ENCODE results near the gene FADS2. TPM values are rescaled to one million over a fixed set of nuclear protein-coding genes. Genes with fewer than 3 reads are reported as not detected.

The FADS2 gene
- 208 and 219 TPM in 2 replicates for total RNA-seq

DNA sequence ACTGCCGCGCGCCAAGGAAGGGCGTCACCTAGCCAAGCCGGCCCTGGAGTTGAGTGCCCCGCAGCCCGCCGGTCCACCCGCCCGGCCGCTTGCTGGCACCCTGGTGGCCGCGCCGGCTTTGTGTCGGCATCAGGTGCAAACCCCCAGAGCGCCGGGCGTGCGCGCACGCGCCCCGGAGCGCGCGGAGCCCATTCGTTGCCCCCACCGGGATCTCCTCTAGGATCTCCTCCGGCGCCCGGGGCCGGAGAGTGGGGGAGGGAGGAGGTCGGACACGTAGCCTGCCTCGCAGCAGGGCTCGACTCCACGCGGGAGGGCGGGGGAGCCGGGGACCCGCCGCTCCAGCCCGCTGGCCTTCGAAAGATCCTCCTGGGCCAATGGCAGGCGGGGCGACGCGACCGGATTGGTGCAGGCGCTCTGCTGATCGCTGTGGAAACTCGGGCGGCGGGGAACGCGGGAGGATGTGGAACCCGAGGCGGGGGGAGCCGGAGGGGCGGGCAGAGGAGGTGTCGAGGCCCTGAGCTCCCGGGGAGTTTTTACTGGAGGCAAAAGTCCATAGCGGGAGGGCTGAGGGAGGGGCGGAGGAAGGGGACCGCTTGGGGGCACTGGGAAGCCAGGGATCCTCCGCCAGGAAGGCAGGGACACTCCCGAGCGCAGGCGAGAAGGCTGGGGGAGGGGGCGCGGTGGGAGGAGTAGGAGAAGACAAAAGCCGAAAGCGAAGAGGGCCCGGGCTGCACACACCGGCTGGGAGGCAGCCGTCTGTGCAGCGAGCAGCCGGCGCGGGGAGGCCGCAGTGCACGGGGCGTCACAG lies at the start of gene FADS2:
Gene FADS2 (plus strand): TSS at position 730 of the 808 bp plus-strand sequence. CDS start 91 bp downstream, outside the sequence.
- no peak for DNase-seq (ENCODE audit: extremely low read depth, low read depth, low spot score)

DNA sequence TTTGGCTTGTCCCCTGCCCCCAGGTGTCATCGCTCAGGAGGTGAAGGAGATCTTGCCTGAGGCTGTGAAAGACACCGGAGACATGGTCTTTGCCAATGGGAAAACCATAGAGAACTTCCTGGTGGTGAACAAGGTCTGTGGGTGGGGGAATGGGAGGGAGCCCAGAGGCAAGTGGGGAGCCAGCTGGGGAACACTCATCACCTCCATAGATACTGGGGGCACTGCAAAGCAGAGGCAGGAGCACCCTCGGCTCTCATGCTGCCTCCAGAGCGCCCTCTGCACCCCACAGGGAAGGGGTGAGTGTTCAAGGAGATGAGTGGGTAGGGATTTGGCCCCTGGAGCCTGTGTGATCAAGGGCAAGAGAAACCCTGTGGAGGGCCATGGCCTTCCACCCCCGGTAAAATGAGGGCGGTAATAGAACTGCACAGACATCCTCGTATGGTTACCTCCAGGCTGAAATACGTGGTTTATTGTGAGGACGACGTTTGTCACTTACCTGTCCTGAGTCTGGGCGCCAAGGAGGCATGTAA lies 49.7 kb upstream of the FADS2 start:
- no peak for DNase-seq (ENCODE audit: extremely low read depth, low read depth, low spot score)

DNA sequence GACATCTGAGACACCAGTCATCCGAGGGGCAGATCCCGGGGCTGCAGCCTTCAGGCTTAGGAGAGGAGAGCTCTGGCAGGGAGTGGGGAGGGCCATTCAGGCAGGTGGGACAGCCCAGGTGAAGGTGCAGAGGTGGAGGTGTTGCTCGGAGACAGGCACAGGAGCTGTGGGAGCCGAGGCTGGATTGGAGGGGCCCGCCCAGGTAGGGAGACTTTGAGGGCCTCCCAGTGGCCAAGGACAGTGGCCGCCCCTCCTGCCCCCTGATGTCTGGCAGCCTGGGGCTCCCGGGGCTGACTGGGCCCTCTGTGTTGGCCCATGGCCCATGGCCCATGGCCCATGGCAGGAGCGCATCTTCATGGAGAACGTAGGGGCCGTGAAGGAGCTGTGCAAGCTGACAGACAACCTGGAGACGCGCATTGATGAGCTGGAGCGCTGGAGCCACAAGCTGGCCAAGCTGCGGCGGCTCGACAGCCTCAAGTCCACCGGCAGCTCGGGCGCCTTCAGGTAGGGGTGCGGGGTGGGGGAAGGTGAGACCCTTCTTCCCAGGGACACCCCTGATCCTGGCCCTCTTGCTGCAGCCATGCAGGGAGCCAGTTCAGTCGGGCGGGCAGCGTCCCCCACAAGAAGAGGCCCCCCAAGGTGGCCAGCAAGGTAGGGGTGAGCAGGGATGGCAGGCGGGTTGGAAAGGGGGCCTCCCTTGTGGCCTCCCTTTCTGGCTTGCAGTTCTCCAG lies 49.0 kb upstream of the FADS2 start:
- DNase-seq (ENCODE audit: extremely low read depth, low read depth, low spot score): no peak

DNA sequence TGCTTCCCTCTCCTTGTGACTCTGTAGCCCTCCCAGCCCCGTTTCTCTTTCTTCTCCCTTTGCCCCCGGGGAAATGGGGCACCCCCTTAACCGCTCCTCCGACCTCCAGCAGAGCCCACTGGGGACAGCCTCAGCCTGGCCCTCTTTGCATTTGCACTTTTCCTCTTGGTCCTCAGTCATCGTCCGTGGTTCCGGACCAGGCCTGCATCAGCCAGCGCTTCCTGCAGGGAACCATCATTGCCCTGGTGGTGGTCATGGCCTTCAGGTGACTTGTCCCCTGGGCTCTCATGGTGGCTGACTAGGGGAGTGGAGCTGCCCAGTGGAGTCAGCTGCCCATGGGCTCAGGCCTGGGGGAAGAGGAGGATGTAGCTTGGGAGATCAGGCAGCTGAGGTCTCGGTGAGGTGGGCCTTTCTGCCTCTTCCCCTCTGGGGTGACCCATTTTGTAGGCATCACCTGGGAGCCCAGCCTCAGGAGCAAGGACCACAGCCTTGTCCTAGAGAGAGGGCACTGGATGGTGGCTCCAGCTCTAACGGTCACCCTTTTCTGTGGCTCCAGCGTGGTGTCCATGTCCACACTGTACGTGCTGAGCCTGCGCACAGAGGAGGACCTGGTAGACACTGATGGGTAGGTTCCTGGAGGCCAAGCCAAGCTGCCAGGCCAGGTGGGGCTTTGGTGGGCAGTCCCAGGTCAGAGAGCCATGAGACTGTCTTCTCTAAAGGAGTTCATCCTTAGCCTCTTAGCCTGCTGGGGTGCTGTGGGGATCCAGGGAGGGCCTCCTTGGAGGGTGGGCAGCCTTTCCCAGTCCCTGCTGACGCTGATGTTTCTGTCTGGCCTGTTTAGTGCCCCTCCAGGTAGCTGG lies 48.2 kb upstream of the FADS2 start:
- no peak for DNase-seq (ENCODE audit: extremely low read depth, low read depth, low spot score)

DNA sequence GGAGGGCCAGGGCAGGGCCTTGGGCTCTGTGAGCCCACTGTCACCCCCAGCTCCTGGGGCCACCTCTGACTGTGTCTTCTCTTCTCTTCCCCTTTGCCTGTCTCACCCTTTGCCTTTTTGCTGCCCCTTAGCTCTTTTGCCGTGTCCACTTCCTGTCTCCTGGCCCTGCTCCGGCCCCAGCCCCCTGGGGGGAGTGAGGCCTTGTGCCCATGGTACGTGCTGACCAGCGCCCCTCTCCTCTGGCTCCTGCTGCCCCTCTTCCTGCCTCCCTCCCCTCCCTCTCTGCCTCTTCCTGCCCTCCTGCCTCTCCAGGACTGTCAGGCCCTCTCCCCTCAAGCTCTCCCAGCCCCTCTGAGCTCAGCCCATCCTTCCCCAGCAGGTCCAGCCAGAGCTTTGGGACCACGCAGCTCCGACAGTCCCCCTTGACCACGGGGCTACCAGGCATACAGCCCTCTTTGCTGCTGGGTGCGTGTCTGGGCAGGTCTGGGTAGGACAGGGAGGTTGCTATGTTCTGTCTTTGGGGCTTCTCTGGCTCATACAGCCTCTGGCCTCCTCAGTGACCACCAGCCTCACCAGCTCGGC lies 47.4 kb upstream of the FADS2 start:
- DNase-seq (ENCODE audit: extremely low read depth, low read depth, low spot score): no peak

DNA sequence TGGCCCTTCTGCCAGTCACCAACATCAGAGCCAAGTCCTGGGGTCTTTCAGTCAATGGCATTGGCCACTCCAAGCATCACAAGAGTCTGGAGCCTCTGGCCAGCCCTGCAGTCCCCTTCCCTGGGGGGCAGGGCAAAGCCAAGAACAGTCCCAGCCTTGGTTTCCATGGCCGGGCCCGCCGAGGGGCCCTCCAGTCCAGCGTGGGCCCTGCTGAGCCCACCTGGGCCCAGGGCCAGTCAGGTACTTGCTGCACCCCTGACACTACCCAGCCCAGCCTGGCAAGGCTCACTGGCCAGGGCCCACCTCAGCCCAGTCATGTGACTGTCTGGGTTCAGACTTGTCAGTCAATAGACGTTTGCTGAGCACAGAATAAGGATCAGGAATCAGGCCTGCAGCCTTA lies 46.5 kb upstream of the FADS2 start:
- no peak for DNase-seq (ENCODE audit: extremely low read depth, low read depth, low spot score)

DNA sequence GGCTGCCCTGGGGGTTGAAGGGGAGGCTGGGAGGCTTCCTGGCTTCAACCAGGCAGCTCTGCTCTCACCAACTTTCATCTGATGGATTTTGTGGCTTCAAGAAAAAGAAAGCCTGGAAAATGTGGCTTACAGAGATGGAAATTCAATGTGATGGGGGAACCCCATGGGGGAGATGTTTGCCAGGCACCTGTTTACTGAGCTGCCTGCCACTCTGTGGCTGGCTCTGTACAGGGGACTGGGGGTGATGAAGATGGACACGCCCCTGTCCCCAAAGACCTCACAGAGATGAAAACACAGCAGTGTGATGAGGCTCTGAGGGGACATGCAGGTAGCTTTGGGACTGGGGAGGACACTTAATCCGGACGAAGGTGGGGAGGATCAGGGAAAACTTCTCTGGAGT lies 45.8 kb upstream of the FADS2 start:
- DNase-seq (ENCODE audit: extremely low read depth, low read depth, low spot score): no peak

DNA sequence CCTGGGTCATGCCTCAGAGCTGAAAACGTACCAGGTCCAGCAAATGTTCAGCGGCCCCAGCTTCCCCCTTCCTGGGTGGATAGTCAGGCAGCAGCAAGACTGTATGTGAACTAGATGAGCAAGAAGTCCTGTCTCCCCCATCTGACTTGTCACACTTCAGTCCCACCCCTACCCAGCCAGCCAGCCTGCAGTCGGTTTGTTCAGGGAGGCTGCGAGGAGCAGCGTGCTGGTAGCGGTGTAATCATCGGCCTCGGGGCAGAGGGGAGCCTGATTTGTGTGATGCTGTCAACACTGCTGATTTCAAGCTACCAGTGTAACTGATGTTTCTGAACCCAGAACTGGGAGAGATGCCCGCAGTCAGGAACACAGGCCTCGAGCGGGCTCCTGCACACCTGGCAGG lies 45.3 kb upstream of the FADS2 start:
- no peak for DNase-seq (ENCODE audit: extremely low read depth, low read depth, low spot score)

DNA sequence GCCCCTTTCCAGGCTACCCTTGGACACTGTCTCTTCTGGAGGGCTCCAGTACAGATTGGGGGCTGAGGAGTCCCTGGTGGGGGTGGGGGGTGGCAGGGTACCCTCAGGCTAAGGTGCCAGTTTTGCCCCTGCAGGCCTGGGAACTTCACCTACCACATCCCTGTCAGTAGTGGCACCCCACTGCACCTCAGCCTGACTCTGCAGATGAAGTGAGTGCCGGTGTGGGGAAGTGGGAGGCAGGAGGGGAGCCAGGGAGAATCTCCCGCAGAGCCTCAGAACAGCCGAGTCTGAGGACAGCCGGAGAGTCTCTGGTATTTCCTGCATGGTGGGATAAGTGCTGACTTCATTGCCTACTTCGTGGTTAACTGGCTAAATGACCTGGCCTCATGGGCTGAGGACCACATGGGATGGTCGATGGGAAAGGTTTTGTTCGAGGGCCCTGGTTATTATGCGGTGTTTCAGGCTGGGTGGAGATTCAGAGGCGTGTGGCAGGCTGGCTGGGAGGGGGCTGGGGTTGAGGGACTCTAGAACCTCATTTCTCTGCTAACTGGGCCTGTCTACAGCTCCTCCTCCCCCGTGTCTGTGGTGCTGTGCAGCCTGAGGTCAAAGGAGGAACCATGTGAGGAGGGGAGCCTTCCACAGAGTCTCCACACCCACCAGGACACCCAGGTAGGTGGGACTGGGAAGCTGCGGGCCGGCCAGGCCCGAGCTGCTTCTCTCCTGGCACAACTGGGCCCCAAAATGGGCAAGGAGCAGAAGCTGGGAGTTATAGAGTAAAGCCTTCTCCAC lies 44.2 kb upstream of the FADS2 start:
- no peak for DNase-seq (ENCODE audit: extremely low read depth, low read depth, low spot score)

DNA sequence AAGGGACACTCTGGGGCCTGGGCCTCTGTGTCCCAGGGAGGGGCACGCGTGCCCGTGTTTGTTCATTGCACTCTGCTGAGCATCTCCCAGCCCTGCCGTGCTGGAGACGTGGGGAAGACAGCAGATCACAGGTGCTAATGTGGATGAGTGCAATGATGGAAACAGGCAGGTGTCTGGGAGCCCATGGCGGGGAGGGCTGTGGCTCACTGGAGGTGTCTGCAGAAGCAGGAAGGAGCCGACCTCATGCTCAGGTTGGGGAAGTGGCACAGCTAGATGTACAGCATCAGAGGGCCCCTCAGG lies 43.6 kb upstream of the FADS2 start:
- no peak for DNase-seq (ENCODE audit: extremely low read depth, low read depth, low spot score)

DNA sequence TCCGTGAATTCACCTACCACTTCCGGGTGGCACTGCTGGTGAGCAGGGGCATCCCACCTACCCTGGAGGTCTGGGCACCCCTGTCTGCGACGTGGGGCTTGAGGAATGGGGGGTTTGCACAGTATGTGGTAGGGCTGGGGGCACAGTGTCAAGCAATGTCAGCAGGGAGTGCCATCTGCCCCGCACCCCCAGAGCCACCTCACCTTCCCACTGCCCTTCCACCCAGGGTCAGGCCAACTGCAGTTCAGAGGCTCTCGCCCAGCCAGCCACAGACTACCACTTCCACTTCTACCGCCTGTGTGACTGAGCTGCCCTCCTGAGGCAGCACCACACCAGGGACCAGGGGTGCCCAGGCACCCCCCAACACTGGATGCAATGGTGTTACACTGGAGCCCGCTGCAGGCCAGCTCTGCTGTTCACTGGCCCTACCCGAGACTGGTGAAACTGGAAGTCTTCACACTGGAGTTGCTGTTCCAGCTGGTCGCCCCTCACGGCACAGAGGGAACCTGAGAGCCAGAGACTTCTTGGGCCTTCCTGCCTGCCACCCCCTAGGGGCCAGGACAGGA lies 42.2 kb upstream of the FADS2 start:
- no peak for DNase-seq (ENCODE audit: extremely low read depth, low read depth, low spot score)

DNA sequence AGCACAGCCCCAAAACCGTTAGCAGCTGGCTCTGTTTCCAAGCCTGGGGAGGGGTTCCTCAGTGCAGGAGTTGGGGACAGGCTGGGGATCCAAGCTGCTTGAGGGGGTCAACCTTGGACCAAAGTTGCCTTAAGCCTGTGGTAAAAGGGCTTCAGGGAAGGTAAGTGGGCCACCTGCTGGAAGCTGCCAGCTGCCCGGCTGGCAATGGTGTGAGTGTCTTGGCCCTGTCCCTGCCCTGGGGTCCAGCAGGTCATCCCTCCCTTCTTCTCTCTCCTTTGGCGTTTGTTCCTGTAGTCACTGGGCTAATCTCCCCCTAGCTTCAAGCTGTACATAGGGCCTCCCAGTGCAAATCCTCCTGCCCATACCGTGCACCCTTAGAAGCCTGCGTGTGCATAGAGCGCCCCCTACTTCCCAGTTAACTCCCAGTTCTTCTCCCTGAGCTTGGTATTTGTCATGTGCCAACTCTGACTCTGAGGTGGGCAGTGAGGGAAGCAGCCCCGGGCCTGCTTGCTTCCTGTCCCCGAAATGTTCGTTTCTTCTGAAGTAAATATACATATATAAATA lies 40.1 kb upstream of the FADS2 start:
- DNase-seq (ENCODE audit: extremely low read depth, low read depth, low spot score): no peak

DNA sequence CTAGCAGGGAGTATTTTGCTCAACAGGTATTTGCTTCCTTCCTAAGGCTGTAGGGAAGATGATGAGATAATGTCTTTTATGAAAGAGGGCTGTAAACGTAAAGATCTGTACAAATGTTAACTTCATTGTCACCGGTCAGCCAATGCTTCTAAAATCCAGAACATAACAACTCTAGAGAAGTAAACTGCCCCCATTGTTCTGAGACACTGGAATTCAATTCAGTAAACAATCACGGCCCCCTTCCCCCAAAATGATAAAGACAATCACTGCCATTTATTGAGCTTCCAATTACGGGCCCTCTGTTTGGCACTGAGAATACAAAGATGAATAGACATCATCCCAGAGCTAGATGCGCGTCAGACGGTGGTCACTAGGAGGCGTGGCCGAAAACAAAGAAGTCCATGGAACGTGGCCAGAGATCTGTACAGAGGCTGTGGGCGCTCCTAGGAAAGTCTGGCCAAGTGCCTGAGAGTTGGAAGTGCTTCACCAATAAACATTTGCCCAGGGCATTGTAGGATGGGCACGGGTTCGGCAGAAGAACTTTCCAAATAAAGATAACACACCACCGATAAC lies 36.3 kb upstream of the FADS2 start:
- DNase-seq (ENCODE audit: extremely low read depth, low read depth, low spot score): peak; percentile 76

DNA sequence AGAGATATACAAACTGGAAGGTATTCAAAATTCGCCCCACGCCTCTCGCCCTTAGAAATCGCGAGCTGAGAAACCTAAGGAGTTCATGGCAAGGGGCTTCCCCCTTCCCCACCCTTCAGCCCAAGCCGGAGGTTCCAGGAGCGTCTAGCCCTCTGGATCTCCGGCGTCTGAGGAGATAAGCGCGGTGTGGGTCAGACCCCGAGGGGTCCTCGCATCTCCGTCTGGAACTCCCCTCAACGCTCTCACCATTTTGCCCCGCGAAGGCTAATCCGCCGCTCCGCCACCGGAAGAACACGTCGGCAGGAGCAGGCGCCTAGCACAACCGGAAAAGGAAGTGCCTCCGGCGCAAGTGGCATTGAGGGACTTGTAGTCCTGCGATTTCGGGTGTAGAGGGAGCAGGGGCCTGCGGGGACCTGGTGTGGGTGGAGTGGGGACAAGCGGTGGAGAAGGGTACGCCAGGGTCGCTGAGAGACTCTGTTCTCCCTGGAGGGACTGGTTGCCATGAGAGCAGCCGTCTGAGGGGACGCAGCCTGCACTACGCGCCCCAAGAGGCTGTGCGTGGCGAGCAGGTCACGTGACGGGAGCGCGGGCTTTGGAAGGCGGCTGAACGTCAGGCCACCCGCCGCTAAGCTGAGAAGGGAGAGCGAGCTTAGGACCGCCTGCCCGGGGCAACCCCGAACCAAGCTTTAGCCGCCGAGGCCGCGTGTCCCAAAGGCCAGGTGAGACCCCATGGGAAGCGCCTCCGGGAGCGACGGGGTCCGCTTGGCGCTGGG lies 35.6 kb upstream of the FADS2 start, which contains the start of the genes FEN1 and TMEM258:
Gene FEN1 (plus strand): TSS at position 602 of the 773 bp plus-strand sequence. CDS start 2,451 bp downstream, outside the sequence.
Gene TMEM258 (minus strand): TSS at position 290 of the 773 bp plus-strand sequence. CDS start 41 bp downstream, at position 249.
- peak; percentile 78 for DNase-seq (ENCODE audit: extremely low read depth, low read depth, low spot score)

DNA sequence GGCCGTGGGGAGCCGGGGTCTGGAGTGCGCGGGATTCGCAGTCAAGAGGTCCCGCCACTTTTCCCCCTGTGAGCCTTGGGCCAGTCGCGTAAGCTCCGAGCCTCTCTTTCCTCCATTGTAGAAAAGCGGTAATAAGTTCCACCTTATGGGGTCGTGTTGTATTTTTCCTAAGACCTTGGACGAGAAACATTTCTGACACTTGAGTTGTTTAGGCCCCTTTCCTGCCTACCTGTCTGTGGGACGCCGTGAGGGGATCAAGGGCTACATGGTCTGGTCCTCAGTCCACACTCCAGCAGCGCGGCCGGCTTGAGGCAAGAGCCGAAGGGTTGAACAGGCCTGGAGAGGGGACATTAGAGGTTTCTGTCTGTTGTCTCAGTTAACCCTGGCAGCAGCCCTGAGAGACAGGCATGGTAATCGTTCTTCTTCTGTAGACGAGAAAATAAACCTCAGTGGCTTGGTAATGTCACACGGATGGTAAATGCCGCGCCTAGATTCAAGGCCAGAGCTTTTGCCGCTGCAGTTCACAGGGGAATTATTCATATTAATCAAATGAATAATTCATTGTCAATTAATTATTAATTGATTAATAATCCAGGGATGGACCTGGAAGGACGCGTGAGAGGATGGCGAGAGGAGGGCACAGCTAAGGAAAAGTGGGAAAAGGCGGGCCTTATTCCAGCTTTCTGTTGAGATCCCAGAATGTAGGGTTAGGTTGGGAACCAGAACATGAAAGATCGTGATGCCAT lies 34.8 kb upstream of the FADS2 start:
- DNase-seq (ENCODE audit: extremely low read depth, low read depth, low spot score): no peak

DNA sequence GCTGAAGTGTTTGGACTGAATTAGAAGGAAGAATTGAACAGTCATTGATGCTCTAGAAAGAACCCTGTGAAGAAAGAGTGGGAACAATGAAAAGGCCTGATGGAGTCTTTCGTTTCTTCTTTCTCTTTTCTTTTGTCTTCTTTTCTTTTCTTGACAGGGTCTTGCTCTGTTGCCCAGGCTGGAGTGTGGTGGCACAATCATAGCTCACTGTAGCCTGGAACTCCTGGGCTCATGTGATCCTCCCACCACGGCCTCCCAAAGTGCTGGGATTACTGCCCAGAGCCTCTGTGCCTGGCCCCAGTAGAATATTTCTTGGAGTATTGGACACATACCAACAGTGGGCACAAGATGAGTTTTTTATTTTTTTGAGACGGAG lies 34.3 kb upstream of the FADS2 start:
- DNase-seq (ENCODE audit: extremely low read depth, low read depth, low spot score): no peak

DNA sequence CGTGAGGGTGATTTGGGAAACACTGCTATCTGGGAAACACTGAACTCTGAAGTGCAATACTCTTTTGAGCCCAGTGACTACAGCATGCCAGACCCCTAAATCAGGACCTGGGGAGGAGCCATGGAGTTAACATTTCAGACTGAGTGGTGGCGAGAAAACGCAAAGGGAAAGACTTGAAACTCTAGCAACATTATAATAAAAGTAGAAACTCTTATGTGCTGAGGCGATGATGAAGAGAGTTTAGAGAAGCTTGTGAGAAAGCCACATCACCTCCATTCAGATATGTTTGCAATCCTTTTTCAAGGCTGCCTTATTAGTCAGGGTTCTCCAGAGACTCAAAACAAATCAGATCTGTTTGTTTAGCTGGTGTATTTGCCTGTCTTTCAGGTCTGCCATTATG lies 33.5 kb upstream of the FADS2 start:
- DNase-seq (ENCODE audit: extremely low read depth, low read depth, low spot score): no peak
